NCI-H146 (cell line): ENCODE results near the gene GGT7.
"Not testable (repeated sequence)": the region's sequence is repeated elsewhere in the genome, so short reads cannot be mapped to it uniquely, and the experiment has no call there.

Experiments
- DNase-seq: peaks from one replicate; lab custom pipeline; 2025; lab: John Stamatoyannopoulos, UW

GGT7 gene

GRCh38 chr20:34842143-34842542, 30.5 kb downstream of the GGT7 start:
- DNase-seq, result no peak

DNA sequence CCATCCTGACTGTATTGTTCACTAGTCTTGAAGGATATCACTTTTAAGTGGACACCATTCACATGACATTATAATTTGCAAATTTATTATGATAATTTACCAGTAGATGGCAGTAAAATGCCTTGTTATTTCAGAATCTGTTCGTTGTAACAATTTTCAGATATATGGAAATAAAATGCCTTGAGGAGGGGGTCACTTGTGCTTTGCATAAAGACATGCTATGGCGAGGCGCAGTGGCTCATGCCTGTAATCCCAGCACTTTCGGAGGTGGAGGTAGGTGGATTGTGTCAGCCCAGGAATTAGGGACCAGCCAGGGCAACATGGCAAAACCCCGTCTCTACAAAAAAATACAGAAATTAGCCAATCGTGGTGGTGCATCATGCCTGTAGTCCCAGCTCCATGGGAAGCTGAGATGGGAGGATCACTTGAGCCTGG, 38.2 kb downstream of the GGT7 start:
- peak; percentile 61 for DNase-seq

DNA sequence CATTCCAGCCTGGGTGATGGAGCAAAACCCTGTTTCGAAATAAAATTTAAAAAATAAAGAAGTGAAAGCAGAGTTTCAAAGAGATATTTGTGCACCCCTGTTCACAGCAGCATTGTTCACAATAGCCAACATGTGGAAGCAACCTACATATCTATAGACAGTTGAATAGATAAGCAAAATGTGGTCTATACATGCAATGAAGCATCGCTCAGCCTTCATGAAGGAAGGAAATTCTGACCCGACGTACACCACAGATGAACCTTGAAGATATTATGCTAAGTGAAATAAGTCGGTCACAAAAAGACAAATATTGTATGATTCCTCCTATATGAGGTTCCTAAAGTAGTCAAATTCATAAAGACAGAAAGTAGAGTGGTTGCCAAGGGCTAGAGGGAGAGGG, 40.7 kb downstream of the GGT7 start:
- DNase-seq, result no peak

GRCh38 chr20:34829191-34829590, 43.5 kb downstream of the GGT7 start:
- no peak for DNase-seq

DNA sequence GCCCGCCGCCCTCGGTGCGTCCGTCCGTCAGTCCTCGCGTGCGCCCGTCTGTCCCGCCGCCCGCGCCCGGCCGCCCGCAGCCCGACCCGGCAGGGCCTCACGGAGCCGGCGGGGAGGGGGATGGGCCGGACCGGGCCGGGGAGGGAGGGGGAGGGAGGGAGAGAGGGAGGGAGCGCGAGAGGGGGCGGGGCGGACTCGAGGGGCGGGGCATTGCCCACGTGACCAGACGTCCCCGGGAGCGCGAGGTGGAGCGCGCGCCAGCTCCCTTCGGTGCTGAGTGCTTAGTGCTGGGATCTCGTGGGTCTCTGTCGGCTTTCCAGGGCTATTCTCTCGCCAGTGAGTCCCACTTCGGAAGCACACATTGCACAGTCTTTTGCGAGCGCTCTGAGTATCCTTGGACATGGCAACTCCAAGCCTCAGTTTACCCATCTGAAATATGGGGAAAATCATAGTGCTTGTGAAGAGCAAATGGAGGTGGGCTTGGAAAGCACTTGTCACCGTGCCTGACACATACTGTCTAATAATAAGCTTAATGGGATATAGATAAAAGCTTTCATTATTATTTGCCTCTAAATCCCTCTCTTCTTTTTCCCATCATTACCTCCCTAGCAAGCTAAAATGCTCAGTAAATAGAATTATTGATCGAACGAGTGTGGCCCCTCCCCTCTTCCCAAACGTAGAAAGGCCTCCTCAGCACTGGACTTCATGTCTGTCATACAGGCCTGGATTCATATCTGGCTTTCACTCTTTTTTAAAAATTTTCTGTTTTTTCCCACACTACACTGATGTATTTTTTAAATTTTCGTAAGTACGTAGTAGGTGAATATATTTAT, 46.9 kb downstream of the GGT7 start, which contains the start of gene NCOA6:
TSS of gene NCOA6 (minus strand) at position 122 of the 833 bp plus-strand sequence. CDS start 43,296 bp downstream, outside the sequence.
- DNase-seq, result peak; percentile 89

- peak; percentile 72 for DNase-seq
Observed at GRCh38 chr20:34824806-34825529, 47.7 kb downstream of the GGT7 start.

DNA sequence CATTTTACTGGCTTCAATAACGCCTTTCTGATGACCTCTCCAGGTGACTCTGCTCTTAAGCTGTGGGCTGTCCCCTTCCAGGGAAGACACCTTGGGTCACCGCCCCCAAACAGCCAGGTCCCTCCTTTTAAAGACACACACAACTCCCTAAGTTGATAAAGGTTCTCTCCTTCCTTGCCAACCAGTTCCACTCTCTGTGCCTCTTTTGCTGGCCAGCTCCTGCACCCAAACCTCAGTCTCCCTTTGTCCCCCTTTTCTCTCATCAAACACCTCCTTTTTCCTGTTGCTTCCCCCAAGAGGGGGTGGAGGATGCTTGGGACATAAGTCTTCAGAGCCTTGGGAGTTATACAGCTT, 48.2 kb downstream of the GGT7 start:
- peak; percentile 87 for DNase-seq

DNA sequence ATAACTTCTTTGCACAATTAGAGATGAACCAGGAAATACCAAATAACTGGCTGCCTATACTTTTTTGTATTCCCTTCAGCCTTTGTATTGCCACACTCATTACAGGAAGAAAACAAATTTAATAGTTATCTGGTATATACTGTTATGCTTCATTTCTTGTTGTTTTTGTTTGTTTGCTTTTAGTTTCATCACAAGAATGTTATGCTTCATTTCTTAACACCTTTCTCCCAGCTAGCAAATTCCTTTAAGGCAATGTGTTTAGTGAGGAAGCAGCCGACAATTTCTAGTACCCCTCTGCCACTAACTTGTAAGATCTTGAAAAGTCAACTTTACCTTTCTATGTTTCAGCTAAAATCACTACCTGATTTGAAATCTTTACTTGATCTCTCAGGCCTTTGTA, 48.6 kb downstream of the GGT7 start:
- DNase-seq, result no peak

GRCh38 chr20:34820805-34821578, 51.7 kb downstream of the GGT7 start:
- DNase-seq, result no peak

- no peak for DNase-seq
Observed at GRCh38 chr20:34817801-34818200, 54.9 kb downstream of the GGT7 start.

GRCh38 chr20:34817072-34817471, 55.6 kb downstream of the GGT7 start:
- DNase-seq, result no peak

GRCh38 chr20:34815636-34816035, 57.0 kb downstream of the GGT7 start:
- no peak for DNase-seq

GRCh38 chr20:34808583-34808982, 64.1 kb downstream of the GGT7 start:
- DNase-seq, result no peak

- not testable (repeated sequence) for DNase-seq
Observed at GRCh38 chr20:34807944-34808465, 64.7 kb downstream of the GGT7 start.

GRCh38 chr20:34806255-34806654, 66.4 kb downstream of the GGT7 start:
- no peak for DNase-seq

GRCh38 chr20:34798871-34799270, 73.8 kb downstream of the GGT7 start:
- no peak for DNase-seq

GRCh38 chr20:34798328-34798727, 74.3 kb downstream of the GGT7 start:
- no peak for DNase-seq

- peak; percentile 4 for DNase-seq
Observed at GRCh38 chr20:34797012-34797995, 75.4 kb downstream of the GGT7 start.
